ENCODE data around the gene UMOD.
"Not testable (repeated sequence)": the region's sequence is repeated elsewhere in the genome, so short reads cannot be mapped to it uniquely, and the experiment has no call there.

The UMOD gene

GRCh38 chr16:20320592-20320991 lies 31.9 kb downstream of the UMOD start:
- DNase-seq (ENCODE audit: low spot score) = no peak

DNA sequence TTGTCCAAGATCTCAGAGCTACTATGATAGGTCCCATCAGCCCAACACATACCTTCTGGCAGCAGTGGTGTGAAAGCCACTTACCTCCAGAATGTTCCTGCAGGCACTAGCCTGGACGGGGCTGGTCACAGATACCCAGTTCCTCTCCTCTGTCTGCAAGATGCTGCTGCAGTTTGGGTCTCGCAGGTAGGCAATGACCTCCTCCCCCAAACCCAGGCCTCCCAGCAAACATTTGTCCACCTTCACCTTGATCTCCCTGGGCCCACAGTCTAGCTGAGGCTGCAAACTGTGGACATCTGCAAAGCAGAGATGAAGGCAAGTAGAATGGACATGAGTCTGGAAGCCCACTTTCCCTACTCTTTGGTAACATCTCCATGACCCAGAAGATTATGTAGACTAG lies 32.3 kb downstream of the UMOD start:
- no peak for DNase-seq (ENCODE audit: low spot score)

- no peak for DNase-seq (ENCODE audit: low spot score)
These were observed 33.1 kb downstream of the UMOD start for GRCh38 chr16:20319406-20319805.

DNA sequence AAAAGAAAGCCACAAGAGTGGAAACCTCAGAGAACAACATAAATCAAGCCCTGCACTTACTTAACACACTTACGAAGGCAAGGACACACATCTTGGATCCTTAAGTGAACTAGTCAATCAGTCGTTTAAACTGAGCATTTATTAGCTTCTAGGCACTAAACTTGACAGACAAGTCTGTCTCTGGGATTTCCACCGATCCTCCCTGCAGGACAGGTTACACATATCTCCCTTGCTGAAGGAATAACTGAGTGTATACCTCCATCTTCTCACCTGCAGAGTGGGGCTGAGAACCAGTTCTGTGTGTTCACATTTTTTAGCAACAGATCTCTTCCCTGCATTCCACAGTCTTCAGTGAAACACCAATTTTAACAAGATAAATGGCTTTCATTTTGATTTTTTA lies 34.1 kb downstream of the UMOD start:
- DNase-seq (ENCODE audit: low spot score) = no peak

DNA sequence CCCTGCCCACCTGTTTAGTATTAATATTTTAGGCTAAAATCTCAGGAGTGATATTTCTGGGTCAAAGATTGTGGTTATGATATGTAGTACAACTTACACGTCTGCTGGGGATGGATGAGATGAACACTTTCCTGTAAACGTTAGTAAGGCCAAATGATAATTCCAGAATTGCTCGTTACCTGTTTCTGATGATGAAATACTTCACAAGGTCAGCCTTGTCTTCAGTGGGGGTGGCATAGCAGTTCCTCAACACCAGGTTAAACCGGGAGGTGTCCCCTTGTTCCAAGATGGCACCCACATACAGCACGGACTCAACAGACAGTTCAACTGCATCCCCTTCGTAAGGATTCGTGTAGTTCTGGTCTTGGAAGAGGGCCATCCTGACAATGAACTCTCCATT lies 34.5 kb downstream of the UMOD start:
- DNase-seq (ENCODE audit: low spot score) = no peak

GRCh38 chr16:20317117-20317516 lies 35.4 kb downstream of the UMOD start:
- no peak for DNase-seq (ENCODE audit: low spot score)

DNA sequence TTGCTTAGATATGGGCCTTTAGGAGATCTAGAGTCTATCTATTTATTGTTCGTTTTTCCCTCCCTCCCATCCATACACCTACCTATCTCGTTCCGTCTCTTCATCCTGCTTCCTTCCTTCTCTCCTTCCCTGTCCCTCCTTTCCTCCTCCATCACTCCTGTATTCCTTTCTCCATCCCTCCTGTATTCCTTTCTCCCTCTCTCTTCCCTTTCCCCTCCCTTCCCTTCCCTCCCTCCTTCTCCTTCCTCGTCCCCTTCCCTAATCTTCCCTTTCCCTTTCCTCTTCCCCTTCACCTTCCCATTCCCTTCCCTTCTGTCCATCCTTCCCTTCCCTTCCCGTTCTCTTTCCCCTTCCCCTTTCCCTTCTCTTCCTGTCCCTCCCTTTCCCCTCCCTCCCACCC lies 35.8 kb downstream of the UMOD start:
- no peak for DNase-seq (ENCODE audit: low spot score)

DNA sequence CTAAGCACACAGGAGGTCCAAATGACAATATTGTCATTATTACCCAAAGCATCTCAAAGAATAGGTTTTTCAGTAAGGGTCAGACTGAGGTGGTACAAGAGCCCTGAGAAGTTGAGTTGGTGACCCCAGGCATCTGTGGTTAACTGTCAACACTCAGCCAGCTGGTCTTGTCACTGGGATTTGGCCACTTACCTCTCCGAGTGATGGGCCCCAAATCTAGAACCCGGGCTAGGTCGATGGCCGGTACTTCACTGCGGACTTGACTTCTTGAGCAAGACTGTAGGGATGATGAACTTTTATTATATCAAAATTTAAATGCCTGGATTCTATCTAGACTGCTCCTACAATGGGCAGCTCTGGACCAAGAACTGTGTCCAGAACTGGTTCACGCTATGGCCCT lies 36.8 kb downstream of the UMOD start:
- DNase-seq (ENCODE audit: low spot score) = no peak

- no peak for DNase-seq (ENCODE audit: low spot score)
These were observed 37.9 kb downstream of the UMOD start for GRCh38 chr16:20314575-20314974.

DNA sequence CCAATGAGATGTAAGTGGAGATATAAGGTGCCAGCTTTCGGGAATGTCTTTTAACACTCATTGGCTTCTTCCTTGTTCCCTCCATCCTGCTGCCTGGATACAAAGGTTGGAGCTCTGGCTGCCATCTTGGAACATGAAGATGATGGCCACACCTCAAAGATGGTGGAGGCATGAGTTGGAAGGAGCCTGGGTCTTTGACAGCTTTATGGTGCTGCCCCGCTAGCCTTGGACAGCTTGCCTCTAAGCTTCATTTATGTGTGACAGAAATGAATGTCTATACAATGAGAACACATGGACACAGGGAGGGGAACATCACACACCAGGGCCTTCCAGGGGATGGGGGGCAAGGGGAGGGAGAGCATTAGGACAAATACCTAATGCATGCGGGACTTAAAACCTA lies 38.8 kb downstream of the UMOD start:
- no peak for DNase-seq (ENCODE audit: low spot score)

DNA sequence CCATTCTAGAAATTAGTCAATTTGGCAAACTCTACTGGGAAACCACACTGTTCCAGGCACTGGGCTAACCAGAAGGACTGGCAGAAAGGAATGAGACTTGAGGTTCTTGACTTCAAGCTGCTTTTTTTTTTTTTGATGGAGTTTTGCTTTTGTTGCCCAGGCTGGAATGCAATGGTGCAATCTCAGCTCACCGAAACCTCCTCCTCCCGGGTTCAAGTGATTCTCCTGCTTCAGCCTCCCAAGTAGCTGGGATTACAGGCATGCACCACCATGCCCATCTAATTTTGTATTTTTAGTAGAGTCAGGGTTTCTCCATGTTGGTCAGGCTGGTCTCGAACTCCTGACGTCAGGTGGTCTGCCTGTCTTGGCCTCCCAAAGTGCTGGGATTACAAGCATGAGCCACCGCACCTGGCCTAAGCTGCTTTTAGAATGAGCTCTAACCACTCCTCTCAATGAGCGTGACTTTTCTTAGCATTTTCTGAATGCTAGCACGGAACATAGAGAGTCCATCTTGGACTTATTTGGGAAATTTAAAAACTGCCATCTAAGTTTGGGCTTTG lies 39.9 kb downstream of the UMOD start:
- not testable (repeated sequence) for DNase-seq (ENCODE audit: low spot score)

GRCh38 chr16:20311548-20311947 lies 41.0 kb downstream of the UMOD start:
- no peak for DNase-seq (ENCODE audit: low spot score)

GRCh38 chr16:20310421-20311395 lies 41.8 kb downstream of the UMOD start:
- no peak for DNase-seq (ENCODE audit: low spot score)

DNA sequence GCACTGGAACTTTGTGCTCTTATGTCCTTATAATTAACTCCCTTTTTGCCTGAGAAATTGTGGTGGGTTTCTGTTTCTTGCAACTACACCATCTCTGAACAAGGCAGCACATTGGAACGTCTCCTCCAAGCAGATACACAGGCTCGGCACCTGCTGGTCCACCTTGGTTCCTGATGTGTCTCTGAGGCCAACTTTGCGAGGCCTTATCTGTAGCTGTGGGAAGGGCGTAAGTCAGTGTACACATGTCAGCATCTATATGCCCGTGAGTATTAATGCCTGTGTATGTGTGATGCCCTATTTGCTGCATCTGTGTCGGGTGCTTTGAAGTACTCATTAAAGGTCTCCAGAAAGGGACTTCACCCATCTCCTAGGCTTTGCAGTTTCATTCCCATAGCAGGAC lies 42.7 kb downstream of the UMOD start:
- no peak for DNase-seq (ENCODE audit: low spot score)

- no peak for DNase-seq (ENCODE audit: low spot score)
These were observed 43.5 kb downstream of the UMOD start for GRCh38 chr16:20308801-20309590.

DNA sequence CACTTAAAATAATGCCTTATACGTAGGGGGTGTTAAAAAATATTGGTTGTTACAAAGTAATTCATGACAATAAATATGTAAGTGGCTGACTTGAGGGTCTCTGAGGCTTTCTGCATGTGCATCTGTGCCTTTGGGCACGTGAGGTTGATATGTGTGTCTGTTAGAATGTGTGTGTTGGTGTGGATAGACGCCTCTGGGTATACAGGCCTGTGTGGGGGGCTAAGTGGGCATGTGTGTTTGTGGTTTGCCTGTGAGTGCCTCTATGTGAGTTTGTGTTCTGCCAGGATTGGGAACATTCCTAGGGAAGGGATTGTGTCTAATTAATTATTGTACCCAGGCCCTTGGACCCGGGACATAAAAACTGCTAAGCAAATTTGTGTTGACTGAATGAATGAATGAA lies 44.2 kb downstream of the UMOD start:
- DNase-seq (ENCODE audit: low spot score) = no peak

DNA sequence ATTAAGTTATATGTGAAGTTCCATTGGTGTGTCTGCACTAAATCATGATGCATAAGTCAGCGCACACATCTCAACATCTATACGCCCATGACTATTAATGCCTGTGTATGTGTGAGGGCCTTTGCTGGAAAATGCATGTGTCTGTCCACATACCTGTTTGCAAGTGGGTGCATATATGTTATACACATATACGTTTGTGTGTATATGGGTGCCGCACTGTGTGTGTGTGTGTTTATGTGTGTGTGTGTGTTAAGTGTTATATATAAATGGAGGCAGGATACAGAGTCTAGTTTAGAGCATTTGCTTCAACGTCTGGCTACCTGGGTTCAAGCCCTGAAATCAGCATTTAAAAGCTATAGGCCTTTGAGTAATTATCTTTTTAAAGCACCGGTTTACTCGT lies 44.7 kb downstream of the UMOD start:
- DNase-seq (ENCODE audit: low spot score) = no peak

DNA sequence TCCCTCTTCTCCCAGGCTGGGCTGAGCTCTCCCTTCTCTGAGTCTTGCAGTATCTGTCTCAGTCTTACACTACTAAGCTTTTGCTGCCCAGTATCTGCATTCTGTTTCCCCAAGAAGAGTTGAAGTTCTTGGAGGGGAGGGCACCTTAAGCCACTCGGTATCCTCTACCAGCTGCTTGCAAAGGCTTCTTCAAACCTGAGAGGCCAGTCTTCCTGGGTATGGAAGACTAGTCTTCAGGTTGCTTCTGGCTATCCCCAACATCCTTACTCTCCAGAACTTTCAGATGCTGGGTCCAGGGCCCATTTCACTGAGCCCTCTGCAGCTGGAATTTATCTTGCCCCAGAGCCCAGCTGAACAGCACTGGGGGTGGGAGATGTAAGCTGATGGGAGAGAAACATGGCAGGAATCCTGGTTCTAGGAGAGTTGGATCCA lies 45.3 kb downstream of the UMOD start:
- DNase-seq (ENCODE audit: low spot score) = no peak

DNA sequence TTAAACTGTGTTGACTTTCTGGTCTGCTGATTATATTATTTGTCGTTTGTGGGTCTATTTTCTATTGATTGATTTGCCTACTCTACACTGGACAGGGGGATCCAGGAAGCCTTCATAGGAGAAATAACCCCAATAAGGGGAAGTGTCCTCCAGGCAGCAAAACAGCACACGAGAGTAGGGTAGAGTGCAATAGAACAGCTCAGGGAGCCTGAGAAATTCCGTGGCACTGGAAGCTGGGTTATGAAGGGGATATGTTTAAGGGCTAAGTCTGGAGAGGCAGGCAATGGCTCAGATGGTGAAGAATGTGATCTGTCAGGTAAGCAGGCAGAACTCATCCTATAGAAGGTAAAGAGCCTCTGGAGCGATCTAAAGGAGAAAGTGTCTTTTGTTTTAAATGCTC lies 46.1 kb downstream of the UMOD start:
- no peak for DNase-seq (ENCODE audit: low spot score)

DNA sequence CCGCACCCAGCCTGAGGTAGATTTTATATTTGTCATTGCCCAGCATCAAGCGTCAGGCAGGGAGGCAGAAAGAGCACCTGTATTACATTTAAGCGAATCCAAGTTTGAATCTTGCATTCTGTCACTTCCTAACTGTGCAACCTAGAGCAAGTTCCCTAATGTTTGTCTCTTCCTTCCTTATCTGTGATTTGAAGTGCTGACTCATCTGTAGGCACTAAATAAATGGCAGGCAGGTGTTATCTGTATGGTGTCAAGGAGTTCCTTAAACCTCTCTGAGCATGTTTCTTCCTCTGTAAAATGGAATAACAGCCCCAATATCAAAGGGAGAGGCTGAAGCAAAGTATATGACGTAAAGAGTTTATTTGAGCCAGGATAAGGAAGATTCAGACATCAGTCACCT lies 49.5 kb downstream of the UMOD start:
- no peak for DNase-seq (ENCODE audit: low spot score)

GRCh38 chr16:20302389-20302788 lies 50.1 kb downstream of the UMOD start:
- DNase-seq (ENCODE audit: low spot score) = no peak

DNA sequence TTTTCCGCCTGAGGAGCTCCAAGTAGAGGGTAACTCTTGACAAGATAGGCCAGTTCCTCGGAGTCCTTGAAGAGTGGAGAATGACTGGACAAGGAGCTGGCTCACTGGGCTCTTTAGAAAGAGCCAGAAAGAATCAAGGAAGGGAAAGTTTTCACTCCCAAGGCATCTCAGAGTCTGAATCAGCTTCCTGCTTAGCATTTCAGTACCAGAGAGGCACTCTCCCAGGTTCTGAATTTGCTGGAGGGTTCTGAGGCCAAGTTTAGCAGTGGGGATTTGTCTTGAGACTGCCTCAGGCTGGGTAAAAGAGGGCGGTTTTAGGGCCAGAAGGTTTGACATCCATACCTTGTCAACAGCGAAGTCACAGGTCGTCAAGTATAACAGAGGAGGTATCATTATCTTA lies 50.7 kb downstream of the UMOD start:
- no peak for DNase-seq (ENCODE audit: low spot score)

All from HuH-7 (cell line).